Muscle layer of duodenum (tissue), 2 donors: ENCODE data around the gene MAPK12.

Experiments used
- H3K27ac ChIP-seq: one replicate; pipeline ENCODE4 v1.7.0; 2013; ENCODE audit warnings: mild to moderate bottlenecking, low read length
- H3K27me3 ChIP-seq: one replicate; pipeline ENCODE4 v1.7.0; 2013; ENCODE audit warnings: low read depth, mild to moderate bottlenecking, control low read depth, low read length
- H3K36me3 ChIP-seq, 2 donors: one replicate each; pipeline ENCODE4 v1.7.0; 2013; ENCODE audit warnings: low read length in 2 of 2, control low read depth in 1 of 2, mild to moderate bottlenecking in 1 of 2; ENCODE audit not compliant: insufficient read depth in 2 of 2, control insufficient read depth in 1 of 2
- H3K4me1 ChIP-seq, 2 donors: one replicate each; pipeline ENCODE4 v1.7.0; 2013; ENCODE audit warnings: low read length in 2 of 2, mild to moderate bottlenecking in 2 of 2, control low read depth in 1 of 2, moderate library complexity in 1 of 2; ENCODE audit not compliant: insufficient read depth in 2 of 2, control insufficient read depth in 1 of 2
- H3K4me3 ChIP-seq, 2 donors: one replicate each; pipeline ENCODE4 v1.7.0; 2013; ENCODE audit warnings: low read length in 2 of 2, low read depth in 1 of 2, mild to moderate bottlenecking in 1 of 2
- H3K9me3 ChIP-seq, 2 donors: one replicate each; pipeline ENCODE4 v1.7.0; 2013; ENCODE audit warnings: low read length in 2 of 2, control low read depth in 1 of 2, mild to moderate bottlenecking in 1 of 2; ENCODE audit not compliant: control insufficient read depth in 1 of 2
- donor health status: healthy.

MAPK12 gene

GRCh38 chr22:50298266-50298637 lies 36.8 kb upstream of the MAPK12 start:
- no peak overlapping the region for H3K27ac ChIP-seq

DNA sequence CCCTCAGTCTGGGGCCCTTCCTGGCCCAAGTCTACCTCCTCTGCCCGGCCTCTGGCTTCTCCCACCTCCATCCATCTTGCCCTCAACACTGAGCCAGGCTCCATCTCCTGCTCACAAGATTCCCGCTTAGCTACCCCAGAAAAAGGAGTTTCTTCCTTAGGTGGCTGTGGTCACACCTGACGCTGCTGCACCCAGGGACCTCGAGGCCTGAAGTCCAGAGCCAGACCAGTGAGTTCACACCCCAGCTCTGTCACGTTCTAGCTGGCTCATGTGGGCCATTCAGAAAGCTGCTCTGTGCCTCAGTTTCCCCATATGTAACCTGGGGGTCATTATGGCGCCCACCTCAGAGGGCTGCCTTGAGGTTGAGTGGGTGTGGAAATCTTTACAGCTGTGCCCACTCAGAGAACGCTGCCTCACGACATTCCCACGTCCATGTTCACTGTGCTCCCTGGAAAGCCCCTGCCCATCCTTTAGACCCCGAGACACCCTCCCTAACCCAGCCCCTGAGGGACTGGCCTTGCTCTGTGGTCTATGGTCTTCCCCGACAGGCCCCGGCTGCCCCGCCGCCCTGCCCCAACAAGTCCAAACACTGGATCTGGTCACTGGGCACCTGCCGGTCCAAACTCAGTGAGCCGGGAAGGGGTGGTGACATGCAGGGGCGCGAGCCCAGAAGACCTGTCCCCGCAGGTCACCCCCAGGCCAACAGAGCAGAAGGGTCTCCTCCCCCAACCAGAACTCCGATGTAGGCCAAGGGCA lies 36.2 kb upstream of the MAPK12 start:
- Histone ChIP-seq H3K4me1 (peaks cover 20 to 78% of the 10 kb centered on the region in 2 donors), H3K36me3 (no peaks in the 10 kb centered on the region), H3K27ac (no peak overlapping the region), H3K4me3 (no peak overlapping the region), H3K27me3 (no peaks in the 10 kb centered on the region), H3K9me3 (no peaks in the 10 kb centered on the region)

More at GRCh38 chr22:50298266-50298637, 36.8 kb upstream of the MAPK12 start:
- H3K4me3 ChIP-seq = no peak overlapping the region
- H3K27me3 ChIP-seq = no peaks in the 10 kb centered on the region
- peaks cover 20 to 78% of the 10 kb centered on the region in 2 donors for H3K4me1 ChIP-seq
- H3K9me3 ChIP-seq = no peaks in the 10 kb centered on the region
- H3K36me3 ChIP-seq = no peaks in the 10 kb centered on the region

GRCh38 chr22:50296658-50297490 lies 35.4 kb upstream of the MAPK12 start:
- Histone ChIP-seq H3K36me3 (no peaks in the 10 kb centered on the region), H3K4me3 (no peak overlapping the region), H3K27me3 (no peaks in the 10 kb centered on the region), H3K27ac (no peak overlapping the region), H3K4me1 (peaks cover 21 to 75% of the 10 kb centered on the region in 2 donors), H3K9me3 (no peaks in the 10 kb centered on the region)

DNA sequence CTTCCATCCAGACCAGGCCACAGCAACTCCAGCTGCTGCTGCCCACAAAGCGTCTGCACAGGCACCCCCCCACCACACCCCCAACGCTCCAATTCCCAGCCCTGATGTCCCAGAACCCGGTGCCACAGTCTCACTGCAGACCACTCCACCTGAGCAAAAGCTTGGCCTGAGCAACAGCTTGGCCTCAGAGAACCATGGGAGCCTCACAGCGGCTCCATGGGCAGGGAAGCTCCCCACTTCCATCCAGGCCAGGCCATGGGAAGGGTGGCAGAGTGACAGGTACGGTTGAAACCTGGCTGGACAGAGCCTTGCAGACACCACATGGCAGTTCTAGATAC lies 32.8 kb upstream of the MAPK12 start:
- H3K9me3 ChIP-seq = no peaks in the 10 kb centered on the region
- H3K27ac ChIP-seq = peak overlapping the region; percentile 56
- H3K36me3 ChIP-seq = peaks cover 9 to 15% of the 10 kb centered on the region in 2 donors
- peaks cover 14 to 49% of the 10 kb centered on the region in 2 donors for H3K4me1 ChIP-seq
- H3K27me3 ChIP-seq = no peaks in the 10 kb centered on the region
- H3K4me3 ChIP-seq = peak overlapping the region in 1 of 2 donors; percentile 42

- peak overlapping the region in 1 of 2 donors; percentile 42 for H3K4me3 ChIP-seq
- H3K9me3 ChIP-seq = no peaks in the 10 kb centered on the region
- no peaks in the 10 kb centered on the region for H3K27me3 ChIP-seq
- peaks cover 14 to 49% of the 10 kb centered on the region in 2 donors for H3K4me1 ChIP-seq
- peak overlapping the region; percentile 60 for H3K27ac ChIP-seq
- peaks cover 15 to 21% of the 10 kb centered on the region in 2 donors for H3K36me3 ChIP-seq
Observed at GRCh38 chr22:50293441-50294318, 32.2 kb upstream of the MAPK12 start.

- Histone ChIP-seq H3K9me3 (no peaks in the 10 kb centered on the region), H3K4me3 (peak overlapping the region in 1 of 2 donors; percentile 42), H3K36me3 (peaks cover 19 to 29% of the 10 kb centered on the region in 2 donors), H3K4me1 (peaks cover 14 to 43% of the 10 kb centered on the region in 2 donors), H3K27me3 (no peaks in the 10 kb centered on the region), H3K27ac (no peak overlapping the region)
Observed at GRCh38 chr22:50292643-50293440, 31.4 kb upstream of the MAPK12 start.

DNA sequence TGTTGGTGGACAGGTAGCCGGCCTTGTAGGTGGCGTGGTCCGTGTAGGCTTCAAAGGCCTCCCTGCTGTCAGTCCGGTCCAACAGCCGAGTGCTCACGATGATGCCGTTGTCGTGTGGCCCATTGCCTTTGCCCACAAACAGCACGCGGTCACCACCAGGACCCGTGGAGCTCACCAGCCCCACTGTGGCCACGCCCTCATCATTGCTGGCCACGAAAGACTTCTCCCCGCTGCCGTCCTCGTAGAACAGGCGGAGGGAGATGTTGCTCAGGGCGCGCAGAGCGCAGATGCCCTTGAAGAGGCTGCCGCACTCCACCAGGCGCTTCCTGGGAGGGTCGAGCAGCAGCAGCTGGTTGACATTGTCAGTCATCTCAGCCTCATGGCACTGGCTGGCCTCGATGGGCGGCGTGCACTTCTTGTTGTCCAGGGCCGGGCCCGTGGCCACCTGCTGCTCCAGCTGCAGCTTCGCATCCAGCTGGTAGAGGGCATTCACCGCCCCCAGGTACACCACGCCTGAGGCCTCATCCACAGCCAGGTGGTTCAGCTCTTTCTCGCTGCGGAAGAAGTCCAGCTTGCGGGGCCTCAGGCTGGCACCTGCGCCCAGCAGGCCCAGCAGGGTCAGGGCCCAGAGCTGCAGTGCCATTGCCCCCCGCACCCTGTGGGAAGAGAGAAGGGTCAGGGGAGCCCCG lies 28.6 kb upstream of the MAPK12 start:
- Histone ChIP-seq H3K4me1 (peaks cover 8 to 29% of the 10 kb centered on the region in 2 donors), H3K27ac (no peak overlapping the region), H3K4me3 (no peak overlapping the region), H3K36me3 (peaks cover 22 to 53% of the 10 kb centered on the region in 2 donors), H3K27me3 (no peaks in the 10 kb centered on the region), H3K9me3 (no peaks in the 10 kb centered on the region)

GRCh38 chr22:50289151-50289941 lies 27.9 kb upstream of the MAPK12 start:
- peaks cover 6 to 22% of the 10 kb centered on the region in 2 donors for H3K4me1 ChIP-seq
- H3K27me3 ChIP-seq = no peaks in the 10 kb centered on the region
- no peak overlapping the region for H3K4me3 ChIP-seq
- peaks cover 22 to 60% of the 10 kb centered on the region in 2 donors for H3K36me3 ChIP-seq
- H3K27ac ChIP-seq = no peak overlapping the region
- H3K9me3 ChIP-seq = no peaks in the 10 kb centered on the region

- no peak overlapping the region for H3K4me3 ChIP-seq
- H3K36me3 ChIP-seq = peaks cover 22 to 74% of the 10 kb centered on the region in 2 donors
- no peak overlapping the region for H3K27ac ChIP-seq
- H3K9me3 ChIP-seq = no peaks in the 10 kb centered on the region
- no peaks in the 10 kb centered on the region for H3K27me3 ChIP-seq
- peaks cover 1 to 5% of the 10 kb centered on the region in 2 donors for H3K4me1 ChIP-seq
Observed at GRCh38 chr22:50287731-50288130, 26.2 kb upstream of the MAPK12 start.
